Stimulated activated CD4-positive, alpha-beta T cell treated with anti-CD3 and anti-CD28 coated beads, Interleukin-15, amount 100 ng/mL, for 24 hours (primary cell): ENCODE data around the gene LAPTM4A.
"Not testable (repeated sequence)": the region's sequence is repeated elsewhere in the genome, so short reads cannot be mapped to it uniquely, and the experiment has no call there.

Source experiments
- DNase-seq: peaks from one replicate; pipeline ENCODE4 v3.0.0-alpha.2; 2020

The LAPTM4A gene

DNA sequence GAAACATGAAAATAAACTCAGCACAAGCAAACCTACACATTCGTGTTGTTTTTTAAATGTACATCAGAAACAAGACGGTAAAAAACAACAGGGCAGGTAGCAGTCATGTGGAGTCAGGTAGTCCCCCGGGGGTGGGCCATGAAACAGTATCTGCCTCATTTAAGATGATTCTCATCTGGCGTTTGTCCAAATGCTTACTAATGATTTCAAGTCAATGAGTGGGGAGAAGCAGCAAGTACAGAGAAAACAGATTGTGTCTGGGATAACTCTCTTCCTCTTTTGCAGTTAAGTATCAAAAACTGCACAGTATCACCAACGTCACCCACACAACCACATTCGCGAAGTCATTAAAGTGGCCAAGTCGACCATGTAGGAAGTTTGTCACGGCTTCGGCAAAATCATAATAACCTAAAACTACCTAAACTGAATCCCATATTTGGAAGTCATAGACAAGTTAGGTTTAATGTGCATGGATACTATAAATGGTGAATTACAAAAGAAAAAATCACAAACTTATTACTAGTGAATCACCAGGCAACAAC is 1.3 kb downstream of the LAPTM4A start:
- DNase-seq: peak; percentile 49

GRCh38 chr2:20049637-20050036 is 1.8 kb downstream of the LAPTM4A start:
- no peak for DNase-seq

GRCh38 chr2:20048488-20049448 is 2.7 kb downstream of the LAPTM4A start:
- no peak for DNase-seq

DNA sequence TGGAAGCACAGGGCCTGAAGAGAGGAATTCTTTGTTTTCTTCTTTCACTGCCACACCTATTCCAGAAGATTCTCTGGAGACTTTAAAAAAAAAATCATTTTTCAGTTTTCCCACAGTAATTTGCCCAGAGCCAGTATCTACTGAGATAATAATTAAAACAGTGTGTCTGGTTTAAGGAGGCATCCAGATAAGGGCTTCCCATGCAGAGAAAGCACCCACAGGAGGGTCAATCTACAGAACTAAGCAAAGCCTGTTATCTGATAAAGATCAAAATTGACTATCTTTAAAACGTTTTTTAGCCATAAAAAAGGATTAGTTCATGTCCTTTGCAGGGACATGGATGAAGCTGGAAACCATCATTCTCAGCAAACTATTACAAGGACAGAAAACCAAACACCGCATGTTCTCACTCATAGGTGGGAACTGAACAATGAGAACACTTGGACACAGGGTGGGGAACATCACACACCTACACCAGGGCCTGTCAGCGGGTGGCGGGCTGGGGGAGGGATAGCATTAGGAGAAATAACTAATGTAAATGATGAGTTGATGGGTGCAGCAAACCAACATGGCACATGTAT is 5.6 kb downstream of the LAPTM4A start:
- DNase-seq: not testable (repeated sequence)

DNA sequence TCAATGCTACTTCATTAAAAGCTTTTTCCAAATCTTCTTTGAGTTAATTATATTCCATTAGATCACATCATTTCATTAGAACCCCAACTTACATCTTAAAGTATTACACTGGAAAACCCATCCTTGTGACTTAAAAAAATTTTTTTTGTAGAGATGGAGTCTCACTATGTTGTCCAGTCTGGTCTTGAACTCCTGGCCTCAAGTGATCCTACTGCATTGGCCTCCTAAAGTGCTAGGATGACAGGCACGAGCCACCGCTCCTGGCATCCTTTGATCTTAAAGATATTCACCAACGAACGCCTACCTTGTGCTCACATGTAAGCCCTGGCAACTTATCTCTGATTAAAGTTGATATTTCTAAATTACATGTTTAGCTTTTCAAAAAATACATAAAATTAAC is 6.7 kb downstream of the LAPTM4A start:
- no peak for DNase-seq

GRCh38 chr2:20042531-20042930 is 8.9 kb downstream of the LAPTM4A start:
- no peak for DNase-seq

DNA sequence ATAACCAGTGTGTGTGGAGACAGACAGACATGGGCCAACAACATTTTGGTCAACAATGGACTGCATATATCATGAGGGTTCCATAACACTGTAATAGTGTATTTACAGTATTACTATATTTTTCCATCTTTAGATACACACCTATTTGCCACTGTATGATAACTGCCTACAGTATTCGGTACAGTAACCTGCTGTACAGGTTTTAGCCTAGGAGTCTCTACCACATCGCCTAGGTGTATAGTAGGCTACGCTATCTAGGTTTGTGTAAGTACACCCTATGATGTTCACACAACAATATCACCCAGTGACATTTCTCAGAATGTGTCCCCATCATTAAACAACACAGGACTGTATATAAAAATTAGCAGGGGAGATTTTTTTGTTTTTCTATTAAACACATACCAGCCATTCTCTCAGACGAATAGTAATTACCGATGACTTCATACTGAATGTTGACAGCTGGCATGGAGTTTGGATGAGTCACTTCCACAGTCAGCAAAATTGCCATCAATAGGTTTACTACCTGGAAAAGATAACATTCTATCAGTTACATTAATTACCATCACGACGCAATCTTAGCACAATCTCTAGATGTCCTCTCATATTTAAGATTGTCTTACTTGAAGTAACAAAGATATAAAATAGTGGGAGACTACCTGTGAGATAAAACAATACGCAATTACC is 10.8 kb downstream of the LAPTM4A start:
- DNase-seq: no peak

DNA sequence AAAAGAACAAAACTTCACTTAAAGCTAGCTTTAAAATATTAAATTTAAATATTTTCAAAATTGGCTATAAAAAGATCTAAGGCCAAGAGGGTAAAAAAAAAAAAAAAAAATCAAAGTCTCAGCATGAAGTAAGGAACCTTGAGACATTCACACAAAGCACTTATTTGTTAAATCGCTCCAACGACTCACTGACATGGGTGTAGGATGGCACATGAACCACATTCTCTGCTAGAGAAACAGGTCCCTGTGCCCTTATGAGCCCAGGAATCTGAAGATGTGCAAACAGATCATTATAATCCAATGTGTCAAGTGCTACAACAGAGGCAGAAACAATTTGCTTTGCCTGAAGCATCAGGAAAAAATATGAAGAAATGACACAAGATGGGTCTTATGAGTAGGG is 13.8 kb downstream of the LAPTM4A start:
- no peak for DNase-seq

- no peak for DNase-seq
Observed at GRCh38 chr2:20035955-20036666, 15.3 kb downstream of the LAPTM4A start.

DNA sequence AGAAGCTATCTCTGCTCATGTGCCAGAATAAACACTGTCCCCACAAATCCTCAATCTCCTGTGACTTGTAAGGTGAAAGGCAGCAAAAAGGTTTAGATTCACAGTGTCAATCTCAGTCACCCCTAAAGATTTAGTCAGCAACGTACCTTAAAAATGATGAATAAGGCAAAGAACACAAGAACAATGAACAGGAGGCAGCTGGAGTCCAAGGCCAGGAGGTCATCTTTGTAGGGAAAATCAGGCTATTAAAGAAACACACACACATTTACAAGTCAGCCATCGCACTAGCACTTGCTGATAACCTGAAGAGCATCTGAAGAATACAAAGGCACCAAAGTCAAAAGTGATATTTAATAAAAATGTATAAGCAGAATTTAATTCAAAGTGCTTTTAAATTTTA is 16.6 kb downstream of the LAPTM4A start:
- no peak for DNase-seq

GRCh38 chr2:20034218-20034617 is 17.2 kb downstream of the LAPTM4A start:
- no peak for DNase-seq

GRCh38 chr2:20033322-20033721 is 18.1 kb downstream of the LAPTM4A start:
- DNase-seq: no peak

GRCh38 chr2:20030224-20030623 is 21.2 kb downstream of the LAPTM4A start:
- no peak for DNase-seq

- DNase-seq: no peak
Observed at GRCh38 chr2:20027705-20028434, 23.6 kb downstream of the LAPTM4A start.

DNA sequence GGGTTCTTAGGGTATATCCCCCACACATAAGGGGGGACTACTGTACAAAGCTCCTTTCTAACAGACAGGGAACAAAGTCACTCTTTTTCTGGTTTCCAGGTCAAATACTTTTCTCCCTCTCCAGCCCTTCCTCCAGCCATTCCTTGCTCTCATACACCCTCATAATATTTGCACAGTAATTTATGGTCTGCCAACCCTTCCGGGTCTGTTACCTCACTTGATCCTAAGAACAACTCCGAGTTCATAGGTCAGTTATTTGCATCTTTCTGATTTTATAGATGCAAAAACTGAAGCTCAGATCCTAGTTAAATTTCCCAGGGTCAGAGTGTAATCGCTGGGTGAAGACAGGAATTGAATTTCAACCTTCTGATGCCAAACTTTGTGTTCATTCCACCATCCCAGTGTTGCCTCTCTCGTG is 24.2 kb downstream of the LAPTM4A start:
- DNase-seq: no peak

DNA sequence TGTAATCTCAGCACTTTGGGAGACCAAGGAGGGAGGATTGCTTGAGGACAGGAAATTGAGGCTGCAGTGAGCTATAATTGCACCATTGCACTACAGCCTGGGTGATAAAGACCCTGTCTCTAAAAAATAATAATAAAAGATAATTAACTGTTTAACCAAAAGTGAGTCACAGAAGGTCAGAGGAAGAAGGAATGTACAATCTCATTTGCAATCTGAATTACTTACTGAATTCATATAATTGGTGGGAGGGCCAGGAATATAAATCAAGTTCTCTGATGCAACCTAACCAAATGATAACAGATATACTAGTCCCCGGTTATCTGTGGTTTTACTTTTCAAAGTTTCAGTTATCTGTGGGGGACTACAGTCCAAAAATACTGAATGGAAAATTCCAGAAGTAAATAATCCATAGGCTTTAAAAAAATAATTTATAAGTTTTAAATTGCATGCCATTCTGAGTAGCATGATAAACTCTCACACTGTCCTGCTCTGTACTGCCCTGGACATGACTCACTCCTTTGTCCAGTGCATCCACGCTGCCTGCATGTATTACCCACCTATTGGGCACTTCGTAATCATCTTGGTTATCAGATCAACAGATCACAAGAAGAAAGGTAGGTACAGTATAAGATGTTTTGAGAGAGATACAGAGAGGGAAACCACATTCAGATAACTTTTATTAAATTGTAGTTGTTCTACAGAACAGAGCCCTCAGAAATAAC is 26.2 kb downstream of the LAPTM4A start:
- no peak for DNase-seq

- no peak for DNase-seq
Observed at GRCh38 chr2:20023688-20024087, 27.7 kb downstream of the LAPTM4A start.

GRCh38 chr2:20021405-20022009 is 29.9 kb downstream of the LAPTM4A start:
- DNase-seq: no peak

GRCh38 chr2:20019747-20020146 is 31.7 kb downstream of the LAPTM4A start:
- no peak for DNase-seq

- DNase-seq: no peak
Observed at GRCh38 chr2:20018601-20019152, 32.8 kb downstream of the LAPTM4A start.

GRCh38 chr2:20016346-20016745 is 35.1 kb downstream of the LAPTM4A start:
- no peak for DNase-seq
